MG63 (cell line): Measurements from ENCODE around the gene OSBPL9. TPM values are rescaled to one million over a fixed set of nuclear protein-coding genes. Genes with fewer than 3 reads are reported as not detected.
"Not testable (repeated sequence)": the region's sequence is repeated elsewhere in the genome, so short reads cannot be mapped to it uniquely, and the experiment has no call there.

Source experiments
- DNase-seq: peaks from one replicate; pipeline ENCODE4 v3.0.0-alpha.2; 2020
- H3K27me3 ChIP-seq: fragments of 250-450 bp; sonication (Bioruptor Pico); 2 replicates; pipeline ENCODE4 v1.5.1; 2020; ENCODE audit warnings: mild to moderate bottlenecking, moderate library complexity
- H3K36me3 ChIP-seq: fragments of 250-450 bp; sonication (Bioruptor Pico); 2 replicates; pipeline ENCODE4 v1.5.1; 2020; ENCODE audit warnings: mild to moderate bottlenecking, moderate library complexity
- H3K4me3 ChIP-seq: fragments of 250-450 bp; sonication (Bioruptor Pico); 2 replicates; pipeline ENCODE4 v1.5.1; 2020; ENCODE audit warnings: mild to moderate bottlenecking, moderate library complexity
- H3K9me3 ChIP-seq: fragments of 250-450 bp; sonication (Bioruptor Pico); 2 replicates; pipeline ENCODE4 v1.5.1; 2020; ENCODE audit warnings: mild to moderate bottlenecking, moderate library complexity
- total RNA-seq: library from RNA; depleted of rRNA; stranded (reverse); fragments of >200 nt; shearing (Covaris generic); gene quantifications from 2 replicates; pipeline ENCODE4 v1.2.3, GENCODE V29; 2014; ENCODE audit warnings: low replicate concordance

Gene OSBPL9
- total RNA-seq, 1 experiment from 2014 or later: 31.7 TPM

- Histone ChIP-seq H3K27me3 (no peaks in the 10 kb centered on the region), H3K4me3 (no peak overlapping the region), H3K36me3 (no peaks in the 10 kb centered on the region), H3K9me3 (peaks cover 5% of the 10 kb centered on the region; the same call in 1 of the 2 replicates)
- DNase-seq: peak; percentile 77
Observed at GRCh38 chr1:51644533-51645197, 27.8 kb downstream of the OSBPL9 start.

DNA sequence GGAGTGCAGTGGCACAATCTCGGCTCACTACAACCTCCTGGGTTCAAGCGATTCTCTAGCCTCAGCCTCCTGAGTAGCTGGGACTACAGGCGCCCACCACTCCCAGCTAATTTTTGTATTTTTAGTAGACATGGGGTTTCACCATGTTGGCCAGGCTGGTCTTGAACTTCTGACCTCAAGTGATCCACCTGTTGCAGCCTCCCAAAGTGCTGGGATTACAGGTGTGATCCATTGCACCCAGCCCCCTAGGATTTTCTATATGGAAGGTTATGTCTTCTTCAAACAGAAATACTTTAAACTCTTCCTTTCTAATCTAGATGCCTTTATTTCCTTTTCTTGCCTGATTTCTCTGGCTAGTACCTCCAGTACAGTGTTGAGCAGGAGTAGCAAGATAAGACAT is 29.7 kb downstream of the OSBPL9 start:
- not testable (repeated sequence) for DNase-seq, H3K36me3 ChIP-seq, H3K27me3 ChIP-seq, H3K9me3 ChIP-seq, H3K4me3 ChIP-seq

DNA sequence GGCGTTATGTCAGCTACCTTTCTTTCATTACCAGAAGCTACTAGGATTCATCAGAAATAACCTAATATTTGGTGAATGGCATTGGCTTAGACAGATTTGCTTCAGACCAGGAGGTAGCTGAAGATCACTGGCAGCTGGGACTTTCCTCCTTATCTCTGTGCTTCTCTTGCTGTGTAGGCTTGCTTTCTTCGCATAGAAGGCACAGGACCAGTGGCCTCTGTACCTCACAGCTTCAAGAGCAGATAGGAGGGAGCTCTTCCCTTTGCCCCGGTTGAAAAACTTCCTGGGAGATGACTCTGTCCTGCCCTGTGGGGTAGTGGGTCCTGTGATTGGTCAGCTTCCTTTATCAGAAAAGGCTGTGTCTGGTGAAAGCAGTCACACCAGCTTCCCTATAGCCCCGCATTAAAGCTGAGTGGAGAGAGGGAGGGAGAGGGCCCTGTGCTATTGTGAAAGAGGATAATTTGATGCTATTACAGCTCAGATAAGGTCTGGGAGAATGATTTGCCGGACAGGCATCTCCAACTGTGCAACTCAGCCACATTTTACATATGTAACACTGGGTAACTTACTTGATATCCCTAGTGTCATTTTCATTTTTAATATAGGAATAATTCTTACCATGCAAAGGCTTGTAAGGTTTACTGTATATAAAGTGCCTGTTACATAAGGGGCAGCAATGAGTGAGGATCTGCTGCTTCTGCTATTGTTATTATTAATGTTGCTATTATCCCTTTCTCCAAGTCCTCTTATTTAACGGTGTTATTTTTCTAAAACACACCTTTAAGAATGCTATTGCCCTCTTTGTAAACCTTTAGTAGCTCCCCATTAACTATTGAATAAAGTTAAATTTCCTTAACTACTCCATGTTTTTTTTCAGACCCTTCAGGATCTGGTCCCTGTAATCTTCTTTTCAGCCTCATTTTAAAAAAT is 31.6 kb downstream of the OSBPL9 start:
- peaks cover 5% of the 10 kb centered on the region; the same call in 1 of the 2 replicates for H3K9me3 ChIP-seq
- no peaks in the 10 kb centered on the region for H3K36me3 ChIP-seq
- no peaks in the 10 kb centered on the region for H3K27me3 ChIP-seq
- no peak overlapping the region for H3K4me3 ChIP-seq
- DNase-seq: peak; percentile 13

DNA sequence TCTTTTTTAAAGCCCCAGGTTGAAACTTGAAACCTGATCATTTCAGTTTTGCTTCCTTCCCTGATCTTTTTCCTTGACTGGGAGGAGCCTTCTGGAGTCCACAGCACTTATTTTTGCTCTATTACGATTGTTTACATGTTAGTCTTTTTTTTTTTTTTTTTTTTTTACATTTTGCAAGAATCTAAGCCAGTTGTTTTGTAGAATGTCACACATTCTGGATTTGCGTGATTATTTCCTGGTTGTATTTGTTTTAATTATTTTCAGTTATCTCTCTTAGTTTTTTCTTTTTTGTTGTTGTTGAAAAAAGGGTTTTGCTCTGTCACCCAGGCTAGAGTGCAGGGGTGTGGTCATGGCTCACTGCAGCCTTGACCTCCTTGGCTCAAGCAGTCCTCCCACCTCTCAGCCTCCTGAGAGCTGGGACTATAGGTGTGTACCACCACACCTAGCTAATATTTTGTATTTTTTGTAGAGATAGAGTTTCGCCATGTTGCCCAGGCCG is 32.8 kb downstream of the OSBPL9 start:
- Histone ChIP-seq H3K9me3 (peaks cover 5% of the 10 kb centered on the region; the same call in 1 of the 2 replicates), H3K27me3 (no peaks in the 10 kb centered on the region)

GRCh38 chr1:51650198-51650597 is 33.3 kb downstream of the OSBPL9 start:
- Histone ChIP-seq H3K27me3 (no peaks in the 10 kb centered on the region), H3K9me3 (peaks cover 5% of the 10 kb centered on the region; the same call in 1 of the 2 replicates), H3K36me3 (peaks cover 3% of the 10 kb centered on the region; the same call in 1 of the 2 replicates), H3K4me3 (no peak overlapping the region)
- DNase-seq: no peak

More for the DNA sequence above, 32.8 kb downstream of the OSBPL9 start:
- H3K36me3 ChIP-seq: peaks cover 3% of the 10 kb centered on the region; the same call in 1 of the 2 replicates
- no peak overlapping the region for H3K4me3 ChIP-seq
- no peak for DNase-seq

- H3K4me3 ChIP-seq: no peak overlapping the region
- H3K27me3 ChIP-seq: no peaks in the 10 kb centered on the region
- no peak for DNase-seq
- H3K9me3 ChIP-seq: peaks cover 3% of the 10 kb centered on the region; the same call in 1 of the 2 replicates
- peaks cover 3% of the 10 kb centered on the region; the same call in 1 of the 2 replicates for H3K36me3 ChIP-seq
Observed at GRCh38 chr1:51651552-51651942, 34.7 kb downstream of the OSBPL9 start.

DNA sequence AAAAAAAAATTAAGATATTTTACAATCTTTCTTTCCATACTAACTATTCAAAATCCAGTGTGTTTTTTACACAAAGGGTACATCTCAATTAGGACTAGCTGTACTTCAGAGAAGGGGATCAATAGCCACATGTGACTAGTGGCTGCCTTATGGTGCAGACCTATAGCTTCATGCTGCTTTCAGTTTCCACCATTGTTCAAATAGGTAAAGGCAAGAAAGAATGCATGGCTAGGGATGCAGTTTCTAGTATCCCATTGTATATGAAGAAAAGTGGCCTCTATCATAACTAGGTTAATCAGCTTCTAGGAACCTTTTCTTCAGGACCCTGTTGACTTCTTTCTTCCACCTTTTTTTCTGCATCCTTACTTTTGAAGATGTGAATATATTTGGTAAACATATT is 35.7 kb downstream of the OSBPL9 start:
- DNase-seq: no peak
- peaks cover 5% of the 10 kb centered on the region; the same call in 1 of the 2 replicates for H3K36me3 ChIP-seq
- no peaks in the 10 kb centered on the region for H3K27me3 ChIP-seq
- H3K9me3 ChIP-seq: no peaks in the 10 kb centered on the region
- no peak overlapping the region for H3K4me3 ChIP-seq

DNA sequence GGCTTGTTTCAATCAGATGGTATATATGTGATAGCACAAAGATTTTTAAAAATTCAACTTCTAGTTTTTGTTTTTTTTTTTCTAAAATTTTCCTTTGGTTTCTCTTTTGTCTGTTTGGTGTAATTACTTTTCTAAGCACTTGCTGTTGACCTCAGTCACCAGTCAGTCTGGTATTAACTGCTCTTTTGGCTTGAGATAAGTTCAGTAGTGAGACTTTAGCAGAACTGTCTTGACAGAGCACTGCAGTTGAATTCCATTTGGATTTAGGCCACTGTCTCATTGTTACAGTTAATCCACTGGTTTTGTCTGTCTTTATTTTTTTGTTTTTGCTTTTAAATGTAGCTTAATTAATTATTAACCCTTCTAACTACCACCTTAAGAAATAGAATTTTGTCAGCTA is 36.2 kb downstream of the OSBPL9 start:
- no peak overlapping the region for H3K4me3 ChIP-seq
- no peaks in the 10 kb centered on the region for H3K9me3 ChIP-seq
- DNase-seq: no peak
- H3K36me3 ChIP-seq: peaks cover 5% of the 10 kb centered on the region; the same call in 1 of the 2 replicates
- no peaks in the 10 kb centered on the region for H3K27me3 ChIP-seq

GRCh38 chr1:51654000-51654399 is 37.1 kb downstream of the OSBPL9 start:
- no peaks in the 10 kb centered on the region for H3K9me3 ChIP-seq
- DNase-seq: no peak
- no peaks in the 10 kb centered on the region for H3K27me3 ChIP-seq
- peaks cover 5% of the 10 kb centered on the region; the same call in 1 of the 2 replicates for H3K36me3 ChIP-seq
- H3K4me3 ChIP-seq: no peak overlapping the region

GRCh38 chr1:51656374-51656773 is 39.5 kb downstream of the OSBPL9 start:
- Histone ChIP-seq H3K9me3 (no peaks in the 10 kb centered on the region), H3K4me3 (no peak overlapping the region), H3K36me3 (peaks cover 5% of the 10 kb centered on the region; the same call in 1 of the 2 replicates), H3K27me3 (no peaks in the 10 kb centered on the region)
- DNase-seq: no peak

DNA sequence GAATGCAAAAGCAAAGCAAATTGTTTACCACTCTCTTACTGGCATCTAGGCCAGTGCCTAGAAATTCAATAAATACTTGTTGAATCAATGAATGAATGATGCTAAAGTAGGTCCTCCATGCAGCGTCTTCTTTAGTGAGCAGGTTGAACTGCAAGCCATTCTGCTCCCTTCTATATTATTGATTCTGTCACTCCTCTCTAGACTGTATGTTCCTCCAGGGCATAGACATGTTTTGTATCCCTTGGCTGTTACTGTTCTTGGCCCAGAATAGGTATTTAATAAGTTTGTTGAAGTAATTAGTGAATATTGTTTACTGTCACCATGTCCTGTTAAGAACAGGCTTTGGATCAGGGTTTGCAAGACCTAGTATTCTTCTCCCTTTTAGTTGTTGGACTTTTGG is 43.7 kb downstream of the OSBPL9 start:
- Histone ChIP-seq H3K9me3 (no peaks in the 10 kb centered on the region), H3K27me3 (no peaks in the 10 kb centered on the region), H3K4me3 (no peak overlapping the region), H3K36me3 (0 out of 2 replicates have a peak, but pooled peaks cover 2% of the 10 kb centered on the region)
- DNase-seq: no peak

DNA sequence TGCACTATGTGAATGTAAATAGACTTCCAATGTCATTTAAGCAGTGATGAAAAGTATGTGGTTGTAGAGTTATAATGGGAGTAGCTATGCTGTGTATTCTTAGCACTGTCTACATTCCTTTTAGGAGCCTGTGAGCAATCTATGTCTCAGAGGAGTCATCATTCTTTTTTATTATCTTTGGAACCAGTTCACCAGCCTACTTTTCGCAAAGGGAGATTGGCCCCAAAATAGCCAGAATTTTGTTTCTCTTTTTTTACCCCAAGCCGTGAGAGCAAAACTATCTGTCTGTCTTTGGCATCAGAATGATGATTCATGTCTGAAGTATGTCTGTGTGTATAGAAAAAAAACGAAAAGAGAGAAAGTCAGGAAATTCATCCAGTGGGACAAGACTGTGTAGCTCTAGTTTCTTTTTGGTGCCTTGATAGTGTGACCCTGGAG is 44.2 kb downstream of the OSBPL9 start:
- Histone ChIP-seq H3K36me3 (0 out of 2 replicates have a peak, but pooled peaks cover 2% of the 10 kb centered on the region), H3K4me3 (no peak overlapping the region), H3K27me3 (no peaks in the 10 kb centered on the region), H3K9me3 (no peaks in the 10 kb centered on the region)
- peak; percentile 31 for DNase-seq

- no peaks in the 10 kb centered on the region for H3K27me3 ChIP-seq
- H3K4me3 ChIP-seq: no peak overlapping the region
- no peaks in the 10 kb centered on the region for H3K9me3 ChIP-seq
- DNase-seq: peak; percentile 14
- H3K36me3 ChIP-seq: no peaks in the 10 kb centered on the region
Observed at GRCh38 chr1:51663105-51663504, 46.2 kb downstream of the OSBPL9 start.

GRCh38 chr1:51663721-51664120 is 46.8 kb downstream of the OSBPL9 start:
- no peak overlapping the region for H3K4me3 ChIP-seq
- DNase-seq: no peak
- H3K36me3 ChIP-seq: no peaks in the 10 kb centered on the region
- H3K27me3 ChIP-seq: no peaks in the 10 kb centered on the region
- no peaks in the 10 kb centered on the region for H3K9me3 ChIP-seq

GRCh38 chr1:51664421-51665240 is 47.7 kb downstream of the OSBPL9 start:
- Histone ChIP-seq H3K9me3 (no peaks in the 10 kb centered on the region), H3K4me3 (no peak overlapping the region), H3K36me3 (0 out of 2 replicates have a peak, but pooled peaks cover 3% of the 10 kb centered on the region), H3K27me3 (no peaks in the 10 kb centered on the region)
- DNase-seq: peak; percentile 10

DNA sequence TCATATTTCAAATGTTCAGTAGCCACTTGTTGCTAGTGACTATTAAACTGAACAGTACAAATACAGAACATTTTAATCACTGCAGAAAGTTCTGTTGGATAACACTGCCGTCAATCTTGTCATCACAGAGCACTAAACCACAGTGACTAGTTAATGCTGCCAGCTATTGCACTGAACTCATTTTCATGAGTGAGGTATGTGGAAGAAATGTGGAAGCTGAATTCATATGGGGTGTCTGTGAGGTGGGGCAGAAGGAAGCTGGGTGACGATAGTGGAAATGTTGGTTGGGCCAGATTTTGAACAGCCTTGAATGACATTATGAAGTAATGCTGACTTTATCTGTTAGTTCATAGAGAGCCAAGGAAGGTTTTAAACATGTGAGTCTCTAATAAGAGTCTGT is 49.6 kb downstream of the OSBPL9 start:
- H3K9me3 ChIP-seq: no peaks in the 10 kb centered on the region
- H3K27me3 ChIP-seq: no peaks in the 10 kb centered on the region
- DNase-seq: no peak
- no peak overlapping the region for H3K4me3 ChIP-seq
- H3K36me3 ChIP-seq: 0 out of 2 replicates have a peak, but pooled peaks cover 3% of the 10 kb centered on the region
